ENCODE results near the gene PPOX. TPM values are rescaled to one million over a fixed set of nuclear protein-coding genes. Genes with fewer than 3 reads are reported as not detected.

PPOX gene
- total RNA-seq, 1 experiment from 2014 or later: 24.2 TPM

DNA sequence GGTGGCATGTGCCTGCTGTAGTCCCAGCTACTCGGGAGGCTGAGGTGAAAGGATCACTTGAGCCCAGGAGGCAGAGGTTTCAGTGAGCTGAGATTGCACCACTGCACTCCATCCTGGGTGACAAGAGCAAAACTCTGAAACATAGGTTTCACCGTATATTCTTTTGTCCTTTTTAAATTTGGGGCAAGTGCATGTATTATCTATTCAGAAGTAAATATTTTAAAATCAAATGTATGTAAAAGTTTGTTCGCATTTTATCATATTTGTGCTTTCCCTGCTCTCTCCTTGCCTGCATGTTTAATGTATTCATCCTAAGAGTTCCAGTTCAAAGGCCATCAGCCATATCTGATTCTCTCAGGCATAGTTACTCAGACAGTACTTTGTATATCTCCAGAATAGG is 20.4 kb upstream of the PPOX start (continued):
- TF ChIP-seq YY1 (IDR thresholded peaks at IDR 0.05; ENCODE audit: extremely low read depth, insufficient replicate concordance, low read depth, low read length): no peak

DNA sequence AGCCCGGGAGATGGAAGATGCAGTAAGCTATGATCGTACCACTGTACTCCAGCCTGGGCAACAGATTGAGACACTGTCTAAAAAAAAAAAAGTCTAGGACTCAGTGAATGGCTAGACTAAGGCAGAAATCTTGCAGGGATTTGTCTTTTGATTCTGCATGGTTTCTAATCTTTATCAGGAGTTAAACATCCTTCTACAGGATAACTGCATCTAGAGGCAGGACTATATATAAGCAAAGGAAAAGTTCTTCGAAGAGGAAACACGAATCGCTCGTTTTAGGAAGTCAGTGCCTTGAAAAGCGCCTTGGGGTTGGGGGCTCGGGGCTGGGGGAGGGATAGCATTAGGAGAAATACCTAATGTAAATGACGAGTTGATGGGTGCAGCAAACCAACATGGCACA is 13.1 kb upstream of the PPOX start:
- POLR2A ChIA-PET: interaction anchor here (0.7 to 3.1 kb wide), 3 partner anchors 11 to 20 kb away, joined by 3 to 24 read pairs (median 10); partner anchors contain the start of genes DEDD and PPOX
- H3K4me2 ChIP-seq (ENCODE audit: low read length): peak overlapping the region; percentile 86
- DNase-seq (ENCODE audit: low read depth, low spot score) (no peak), ATAC-seq (peak; percentile 31; the same call in 1 of the 2 replicates)
- H3K9me3 ChIP-seq (ENCODE audit: control insufficient read depth in 1 of 2, insufficient read depth in 1 of 2, low read depth in 1 of 2, low read length in 2 of 2): no peaks in the 10 kb centered on the region
- H3K36me3 ChIP-seq (ENCODE audit: control insufficient read depth in 1 of 2, insufficient read depth in 2 of 2, low read length in 2 of 2): no peaks in the 10 kb centered on the region
- peak overlapping the region; percentile 73 for H2AFZ ChIP-seq (ENCODE audit: low read depth, low read length, poor library complexity, severe bottlenecking)
- RAD21 ChIA-PET (ENCODE audit: low non-redundant PET in 1 of 2, low total read pairs in 2 of 2, uncharacterized antibody in 2 of 2, unreplicated experiment in 2 of 2): no interaction called here
- no peaks in the 10 kb centered on the region for H3K9me2 ChIP-seq (ENCODE audit: insufficient read depth)
- H3K27ac ChIP-seq (ENCODE audit: low read depth, low read length): peak overlapping the region; percentile 99; the same call in 1 of the 2 replicates
- H3K9ac ChIP-seq (ENCODE audit: low read length): peak overlapping the region; percentile 92
- peaks cover 5% of the 10 kb centered on the region; the same call in 1 of the 2 replicates for H3K79me2 ChIP-seq (ENCODE audit: insufficient read depth, low read length)
- H3K4me3 ChIP-seq (replicated peaks in 1 of 2; ENCODE audit: low read depth in 1 of 2, low read length in 2 of 2): peak overlapping the region; percentile 66 to 87
- intact Hi-C loops (cut with micrococcal nuclease): loop anchor here (5.0 kb wide), 1 partner anchor 131 kb away; the partner anchor contains the start of gene F11R
- BruUV-seq (replicated peaks): no TSS peak
- CTCF ChIA-PET: interaction anchor here (1.3 to 1.5 kb wide), 2 partner anchors 12 to 20 kb away, joined by 4 to 10 read pairs; partner anchors contain the start of genes DEDD and PPOX
- TF ChIP-seq, protein P1, sequence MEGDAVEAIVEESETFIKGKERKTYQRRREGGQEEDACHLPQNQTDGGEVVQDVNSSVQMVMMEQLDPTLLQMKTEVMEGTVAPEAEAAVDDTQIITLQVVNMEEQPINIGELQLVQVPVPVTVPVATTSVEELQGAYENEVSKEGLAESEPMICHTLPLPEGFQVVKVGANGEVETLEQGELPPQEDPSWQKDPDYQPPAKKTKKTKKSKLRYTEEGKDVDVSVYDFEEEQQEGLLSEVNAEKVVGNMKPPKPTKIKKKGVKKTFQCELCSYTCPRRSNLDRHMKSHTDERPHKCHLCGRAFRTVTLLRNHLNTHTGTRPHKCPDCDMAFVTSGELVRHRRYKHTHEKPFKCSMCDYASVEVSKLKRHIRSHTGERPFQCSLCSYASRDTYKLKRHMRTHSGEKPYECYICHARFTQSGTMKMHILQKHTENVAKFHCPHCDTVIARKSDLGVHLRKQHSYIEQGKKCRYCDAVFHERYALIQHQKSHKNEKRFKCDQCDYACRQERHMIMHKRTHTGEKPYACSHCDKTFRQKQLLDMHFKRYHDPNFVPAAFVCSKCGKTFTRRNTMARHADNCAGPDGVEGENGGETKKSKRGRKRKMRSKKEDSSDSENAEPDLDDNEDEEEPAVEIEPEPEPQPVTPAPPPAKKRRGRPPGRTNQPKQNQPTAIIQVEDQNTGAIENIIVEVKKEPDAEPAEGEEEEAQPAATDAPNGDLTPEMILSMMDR (IDR thresholded peaks at IDR 0.05 in 2 of 3, conservative IDR thresholded peaks at IDR 0.05 in 1 of 3; ENCODE audit: borderline replicate concordance in 1 of 3, insufficient read depth in 1 of 3, low read depth in 2 of 3, low read length in 2 of 3): no peak
- TF ChIP-seq ZNF274 (IDR thresholded peaks at IDR 0.05; ENCODE audit: low read depth, low read length) (no peak), EZH2phosphoT487 (IDR thresholded peaks at IDR 0.05; ENCODE audit: borderline replicate concordance) (no peak), CEBPB (IDR thresholded peaks at IDR 0.05; ENCODE audit: low read depth) (no peak), SRF (IDR thresholded peaks at IDR 0.05; ENCODE audit: low read depth) (no peak), POLR2AphosphoS5 (IDR thresholded peaks at IDR 0.05; ENCODE audit: low read depth, low read length) (no peak), ZFX (IDR thresholded peaks at IDR 0.05) (no peak), SIN3A (IDR thresholded peaks at IDR 0.05; ENCODE audit: low read depth) (no peak), RAD21 (IDR thresholded peaks at IDR 0.05; ENCODE audit: low read depth) (no peak), JUND (IDR thresholded peaks at IDR 0.05) (no peak), POLR2A (IDR thresholded peaks at IDR 0.05; ENCODE audit: borderline replicate concordance, extremely low read depth, insufficient read depth, insufficient read length) (no peak), FOSL1 (IDR thresholded peaks at IDR 0.05; ENCODE audit: low read depth) (no peak), TCF7L2 (IDR thresholded peaks at IDR 0.05; ENCODE audit: borderline replicate concordance, extremely low read depth, insufficient read depth, insufficient read length) (no peak), YY1 (IDR thresholded peaks at IDR 0.05; ENCODE audit: extremely low read depth, insufficient replicate concordance, low read depth, low read length) (no peak)
- TF ChIP-seq, protein P2, sequence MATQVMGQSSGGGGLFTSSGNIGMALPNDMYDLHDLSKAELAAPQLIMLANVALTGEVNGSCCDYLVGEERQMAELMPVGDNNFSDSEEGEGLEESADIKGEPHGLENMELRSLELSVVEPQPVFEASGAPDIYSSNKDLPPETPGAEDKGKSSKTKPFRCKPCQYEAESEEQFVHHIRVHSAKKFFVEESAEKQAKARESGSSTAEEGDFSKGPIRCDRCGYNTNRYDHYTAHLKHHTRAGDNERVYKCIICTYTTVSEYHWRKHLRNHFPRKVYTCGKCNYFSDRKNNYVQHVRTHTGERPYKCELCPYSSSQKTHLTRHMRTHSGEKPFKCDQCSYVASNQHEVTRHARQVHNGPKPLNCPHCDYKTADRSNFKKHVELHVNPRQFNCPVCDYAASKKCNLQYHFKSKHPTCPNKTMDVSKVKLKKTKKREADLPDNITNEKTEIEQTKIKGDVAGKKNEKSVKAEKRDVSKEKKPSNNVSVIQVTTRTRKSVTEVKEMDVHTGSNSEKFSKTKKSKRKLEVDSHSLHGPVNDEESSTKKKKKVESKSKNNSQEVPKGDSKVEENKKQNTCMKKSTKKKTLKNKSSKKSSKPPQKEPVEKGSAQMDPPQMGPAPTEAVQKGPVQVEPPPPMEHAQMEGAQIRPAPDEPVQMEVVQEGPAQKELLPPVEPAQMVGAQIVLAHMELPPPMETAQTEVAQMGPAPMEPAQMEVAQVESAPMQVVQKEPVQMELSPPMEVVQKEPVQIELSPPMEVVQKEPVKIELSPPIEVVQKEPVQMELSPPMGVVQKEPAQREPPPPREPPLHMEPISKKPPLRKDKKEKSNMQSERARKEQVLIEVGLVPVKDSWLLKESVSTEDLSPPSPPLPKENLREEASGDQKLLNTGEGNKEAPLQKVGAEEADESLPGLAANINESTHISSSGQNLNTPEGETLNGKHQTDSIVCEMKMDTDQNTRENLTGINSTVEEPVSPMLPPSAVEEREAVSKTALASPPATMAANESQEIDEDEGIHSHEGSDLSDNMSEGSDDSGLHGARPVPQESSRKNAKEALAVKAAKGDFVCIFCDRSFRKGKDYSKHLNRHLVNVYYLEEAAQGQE (IDR thresholded peaks at IDR 0.05; ENCODE audit: low read depth): no peak
- TF ChIP-seq, protein P3, sequence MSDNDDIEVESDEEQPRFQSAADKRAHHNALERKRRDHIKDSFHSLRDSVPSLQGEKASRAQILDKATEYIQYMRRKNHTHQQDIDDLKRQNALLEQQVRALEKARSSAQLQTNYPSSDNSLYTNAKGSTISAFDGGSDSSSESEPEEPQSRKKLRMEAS (IDR thresholded peaks at IDR 0.05): no peak
- TF ChIP-seq, protein P4, sequence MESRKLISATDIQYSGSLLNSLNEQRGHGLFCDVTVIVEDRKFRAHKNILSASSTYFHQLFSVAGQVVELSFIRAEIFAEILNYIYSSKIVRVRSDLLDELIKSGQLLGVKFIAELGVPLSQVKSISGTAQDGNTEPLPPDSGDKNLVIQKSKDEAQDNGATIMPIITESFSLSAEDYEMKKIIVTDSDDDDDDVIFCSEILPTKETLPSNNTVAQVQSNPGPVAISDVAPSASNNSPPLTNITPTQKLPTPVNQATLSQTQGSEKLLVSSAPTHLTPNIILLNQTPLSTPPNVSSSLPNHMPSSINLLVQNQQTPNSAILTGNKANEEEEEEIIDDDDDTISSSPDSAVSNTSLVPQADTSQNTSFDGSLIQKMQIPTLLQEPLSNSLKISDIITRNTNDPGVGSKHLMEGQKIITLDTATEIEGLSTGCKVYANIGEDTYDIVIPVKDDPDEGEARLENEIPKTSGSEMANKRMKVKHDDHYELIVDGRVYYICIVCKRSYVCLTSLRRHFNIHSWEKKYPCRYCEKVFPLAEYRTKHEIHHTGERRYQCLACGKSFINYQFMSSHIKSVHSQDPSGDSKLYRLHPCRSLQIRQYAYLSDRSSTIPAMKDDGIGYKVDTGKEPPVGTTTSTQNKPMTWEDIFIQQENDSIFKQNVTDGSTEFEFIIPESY (IDR thresholded peaks at IDR 0.05; ENCODE audit: extremely low read depth, insufficient replicate concordance, low read length): no peak
- H3K4me1 ChIP-seq (ENCODE audit: control insufficient read depth in 1 of 2, insufficient read depth in 2 of 2, low read length in 2 of 2): peaks cover 3 to 14% of the 10 kb centered on the region in 2 experiments; a peak in 3 of 4 replicates
- H4K20me1 ChIP-seq (ENCODE audit: insufficient read depth): no peaks in the 10 kb centered on the region
- H3K27me3 ChIP-seq (ENCODE audit: insufficient read depth, low read length): no peaks in the 10 kb centered on the region
